Stimulated activated CD4-positive, alpha-beta T cell treated with anti-CD3 and anti-CD28 coated beads, TNF-alpha, amount 100 ng/mL, for 48 hours (primary cell): Measurements from ENCODE around the gene LIPF.
"Not testable (repeated sequence)": the region's sequence is repeated elsewhere in the genome, so short reads cannot be mapped to it uniquely, and the experiment has no call there.

ENCODE experiments used
- DNase-seq, 3 donors: peaks; one replicate each; pipeline ENCODE4 v3.0.0-alpha.2; 2020; ENCODE audit warnings: low read depth in 3 of 3

The LIPF gene

GRCh38 chr10:88676283-88677060, 12.2 kb downstream of the LIPF start:
- DNase-seq, result no peak

- DNase-seq, result no peak
These were observed 16.7 kb downstream of the LIPF start for GRCh38 chr10:88680958-88681357.

GRCh38 chr10:88682491-88682890, 18.2 kb downstream of the LIPF start:
- DNase-seq, result no peak

GRCh38 chr10:88687853-88688467, 23.7 kb downstream of the LIPF start:
- no peak for DNase-seq

- no peak for DNase-seq
These were observed 25.1 kb downstream of the LIPF start for GRCh38 chr10:88689366-88689765.

GRCh38 chr10:88693392-88694020, 29.3 kb downstream of the LIPF start:
- DNase-seq, result no peak

- DNase-seq, result no peak
These were observed 38.8 kb downstream of the LIPF start for GRCh38 chr10:88702848-88703597.

GRCh38 chr10:88705958-88706357, 41.7 kb downstream of the LIPF start, which contains the start of gene LIPK:
LIPK (plus strand) TSS chr10:88706249; CDS start chr10:88724544, 18,295 bp downstream.
- no peak for DNase-seq

- no peak for DNase-seq
These were observed 43.4 kb downstream of the LIPF start for GRCh38 chr10:88707429-88708155.

- DNase-seq, result not testable (repeated sequence)
These were observed 45.1 kb downstream of the LIPF start for GRCh38 chr10:88709361-88709760.

GRCh38 chr10:88715517-88715916, 51.3 kb downstream of the LIPF start:
- no peak for DNase-seq

GRCh38 chr10:88721392-88721791, 57.1 kb downstream of the LIPF start:
- DNase-seq, result no peak

GRCh38 chr10:88725798-88726197, 61.6 kb downstream of the LIPF start:
- no peak for DNase-seq

- DNase-seq, result peak; percentile 33 to 52 (median 41)
These were observed 64.0 kb downstream of the LIPF start for GRCh38 chr10:88728107-88728763.
